AG04450 (cell line): ENCODE measurements around the gene KLHL26. TPM values are rescaled to one million over a fixed set of nuclear protein-coding genes. Genes with fewer than 3 reads are reported as not detected.

Experiments used
- CTCF ChIA-PET: fragments of 300-600, 350-600 bp; formaldehyde crosslinking; extraction: SDS; loops from one replicate; lab custom pipeline; 2022; ENCODE audit warnings: antibody characterized with exemption, inconsistent platforms; lab: Charles Lee
- POLR2A ChIA-PET: fragments of 350-600 bp; formaldehyde crosslinking; extraction: SDS; loops from one replicate; lab custom pipeline; 2021; ENCODE audit warnings: antibody characterized with exemption, inconsistent platforms; lab: Yijun Ruan, JAX
- DNase-seq: peaks from one replicate; pipeline ENCODE4 v3.0.0-alpha.2; 2011; ENCODE audit warnings: low read depth, low spot score
- H3K27ac ChIP-seq: one replicate; pipeline ENCODE4 v1.5.1; 2012; ENCODE audit warnings: low read depth, low read length, control low read depth
- H3K27me3 ChIP-seq: one replicate; pipeline ENCODE4 v1.6.0; 2012; ENCODE audit warnings: low read length; ENCODE audit not compliant: control insufficient read depth, insufficient read depth
- H3K4me3 ChIP-seq: 2 replicates; pipeline ENCODE4 v1.5.1; 2011; ENCODE audit warnings: mild to moderate bottlenecking, low read depth, low read length, control low read depth
- H3K9me3 ChIP-seq: 2 replicates; pipeline ENCODE4 v1.5.1; 2012; ENCODE audit warnings: low read length; ENCODE audit not compliant: control insufficient read depth, insufficient read depth
- CTCF ChIP-seq: IDR thresholded peaks from 2 replicates; pipeline ENCODE4 v1.5.1; 2011; ENCODE audit warnings: low read depth, low read length, control low read depth, inconsistent platforms
- polyA plus RNA-seq: library from polyadenylated mRNA; depleted of rRNA; stranded (reverse); fragments of >200 nt; gene quantifications from 2 replicates; pipeline ENCODE4 v1.2.3, GENCODE V29; 2011; rRNA removed
- small RNA-seq: library from RNA; depleted of rRNA; stranded (forward); fragments of <200 nt; gene quantifications from one replicate; pipeline ENCODE3, GENCODE V24; 2012; ENCODE audit warnings: low read depth; ENCODE audit not compliant: insufficient read length

Gene KLHL26
- polyA plus RNA-seq, 1 experiment: 1.2 TPM

- H3K4me3 ChIP-seq: no peak overlapping the region
- TF ChIP-seq CTCF: no peak
- no peaks in the 10 kb centered on the region for H3K27me3 ChIP-seq
- H3K27ac ChIP-seq: no peak overlapping the region
- ChIA-PET POLR2A (interaction anchor here (0.6 kb wide), 1 partner anchor 95 kb away, joined by 3 read pairs; no protein-coding TSS in a partner anchor), CTCF (no interaction called here)
- no peaks in the 10 kb centered on the region; the same call in 1 of the 2 replicates for H3K9me3 ChIP-seq
- DNase-seq: no peak
Observed at GRCh38 chr19:18717601-18718000, 80.8 kb downstream of the KLHL26 start.

- DNase-seq: no peak
- no peak for TF ChIP-seq CTCF
- no peaks in the 10 kb centered on the region; the same call in 1 of the 2 replicates for H3K9me3 ChIP-seq
- ChIA-PET CTCF (no interaction called here), POLR2A (interaction anchor here (0.6 kb wide), 1 partner anchor 95 kb away, joined by 3 read pairs; no protein-coding TSS in a partner anchor)
- H3K27me3 ChIP-seq: no peaks in the 10 kb centered on the region
- H3K4me3 ChIP-seq: no peak overlapping the region
- no peak overlapping the region for H3K27ac ChIP-seq
Observed at GRCh38 chr19:18718015-18718526, 81.2 kb downstream of the KLHL26 start.

GRCh38 chr19:18718846-18719458, 82.1 kb downstream of the KLHL26 start:
- no peaks in the 10 kb centered on the region; the same call in 1 of the 2 replicates for H3K9me3 ChIP-seq
- DNase-seq: no peak
- H3K27ac ChIP-seq: no peak overlapping the region
- no peak overlapping the region for H3K4me3 ChIP-seq
- ChIA-PET CTCF (no interaction called here), POLR2A (no interaction called here)
- TF ChIP-seq CTCF: no peak
- no peaks in the 10 kb centered on the region for H3K27me3 ChIP-seq

GRCh38 chr19:18719541-18719940, 82.7 kb downstream of the KLHL26 start:
- no peaks in the 10 kb centered on the region; the same call in 1 of the 2 replicates for H3K9me3 ChIP-seq
- no peak for TF ChIP-seq CTCF
- POLR2A ChIA-PET: no interaction called here
- H3K27ac ChIP-seq: no peak overlapping the region
- H3K27me3 ChIP-seq: no peaks in the 10 kb centered on the region
- H3K4me3 ChIP-seq: no peak overlapping the region
- no peak for DNase-seq
- CTCF ChIA-PET: no interaction called here

Small RNA genes lying within 50 kb of the gene (small RNA-seq; reads per million reads assigned to genes)
- gene RN7SL155P: not detected

Other genes starting within 250 kb of the KLHL26 start
- gene LRRC25, start 239.4 kb upstream of the KLHL26 start, polyA plus RNA-seq: 0.12 and 0.32 TPM in 2 replicates
- gene SSBP4, start 217.6 kb upstream of the KLHL26 start, polyA plus RNA-seq: 9.4 and 12.6 TPM in 2 replicates
- gene ISYNA1, start 198.9 kb upstream of the KLHL26 start, polyA plus RNA-seq: 13.3 and 19.2 TPM in 2 replicates
- 2.7 and 4.1 TPM in 2 replicates for gene ELL, start 115.0 kb upstream of the KLHL26 start, polyA plus RNA-seq
- 123 and 192 TPM in 2 replicates for gene FKBP8, start 93.5 kb upstream of the KLHL26 start, polyA plus RNA-seq
- 77.3 and 104 TPM in 2 replicates for gene KXD1, start 79.2 kb upstream of the KLHL26 start, polyA plus RNA-seq
- 1,723 and 2,315 TPM in 2 replicates for gene UBA52, start 65.2 kb upstream of the KLHL26 start, polyA plus RNA-seq
- gene REX1BD, start 48.2 kb upstream of the KLHL26 start, polyA plus RNA-seq: 17.6 TPM in 2 replicates
- 2.6 and 2.9 TPM in 2 replicates for gene CRLF1, start 30.2 kb upstream of the KLHL26 start, polyA plus RNA-seq
- gene TMEM59L, start 24.2 kb upstream of the KLHL26 start, polyA plus RNA-seq: 0.81 and 1.3 TPM in 2 replicates
- gene CRTC1, start 46.7 kb downstream of the KLHL26 start, polyA plus RNA-seq: 1.0 and 1.4 TPM in 2 replicates
- gene COMP, start 154.3 kb downstream of the KLHL26 start, polyA plus RNA-seq: 0.09 TPM in 2 replicates
- gene UPF1, start 194.9 kb downstream of the KLHL26 start, polyA plus RNA-seq: 28.2 and 33.2 TPM in 2 replicates